WTC11 (cell line): ENCODE measurements around the gene NOM1. TPM values are rescaled to one million over a fixed set of nuclear protein-coding genes. Genes with fewer than 3 reads are reported as not detected.

Experiments
- ATAC-seq: fragments of 200-7000 bp; cut with Tn5 transposase; 2 replicates; pipeline ENCODE4 v1.10.0; 2021; ENCODE audit warnings: mild to moderate bottlenecking, moderate library complexity
- CTCF ChIA-PET: fragments of 300-600 bp; sonication (Branson Sonifier 250); formaldehyde crosslinking; loops from one replicate; lab custom pipeline; 2021; ENCODE audit warnings: antibody characterized with exemption; lab: Charles Lee
- POLR2A ChIA-PET: fragments of 350-600 bp; sonication (Branson Sonifier 250); formaldehyde crosslinking; loops from one replicate; lab custom pipeline; 2021; ENCODE audit warnings: antibody characterized with exemption; lab: Charles Lee
- DNase-seq: peaks from one replicate; pipeline ENCODE4 v3.0.0; 2021; ENCODE audit warnings: low spot score
- H3K27ac Mint-ChIP-seq: 2 replicates; pipeline ENCODE4 v1.8.0; 2021; ENCODE audit warnings: mixed read lengths
- H3K27me3 Mint-ChIP-seq: 2 replicates; pipeline ENCODE4 v1.8.0; 2021; ENCODE audit warnings: low read depth, mild to moderate bottlenecking, moderate library complexity, mixed read lengths
- H3K36me3 Mint-ChIP-seq: 2 replicates; pipeline ENCODE4 v1.8.0; 2021; ENCODE audit warnings: mixed read lengths
- H3K4me1 Mint-ChIP-seq: 2 replicates; pipeline ENCODE4 v1.8.0; 2022; ENCODE audit warnings: mixed read lengths
- H3K4me3 Mint-ChIP-seq: 2 replicates; pipeline ENCODE4 v1.8.0; 2021; ENCODE audit warnings: mild to moderate bottlenecking, moderate library complexity, mixed read lengths
- H3K9me3 Mint-ChIP-seq: 2 replicates; pipeline ENCODE4 v1.8.0; 2021; ENCODE audit warnings: mixed read lengths
- AFF4 ChIP-seq: sonication (generic); formaldehyde crosslinking; IDR thresholded peaks from 2 replicates; pipeline ENCODE4 v1.8.1; 2023; ENCODE audit warnings: mild to moderate bottlenecking, missing genetic modification reagents, borderline replicate concordance
- CBFB ChIP-seq: sonication (generic); formaldehyde crosslinking; IDR thresholded peaks from 2 replicates; pipeline ENCODE4 v1.8.1; 2022; ENCODE audit warnings: mild to moderate bottlenecking, low read depth, missing genetic modification reagents
- CDX4 ChIP-seq: fragments of 250-450 bp; sonication (Bioruptor Pico); IDR thresholded peaks from 2 replicates; pipeline ENCODE4 v1.9.0; 2021; ENCODE audit warnings: moderate library complexity, mild to moderate bottlenecking, inconsistent platforms, borderline replicate concordance
- E2F5 ChIP-seq: sonication (generic); formaldehyde crosslinking; IDR thresholded peaks from 2 replicates; pipeline ENCODE4 v1.8.1; 2022; ENCODE audit warnings: mild to moderate bottlenecking, moderate library complexity, missing genetic modification reagents
- ETV6 ChIP-seq: sonication (generic); formaldehyde crosslinking; IDR thresholded peaks from 2 replicates; pipeline ENCODE4 v1.8.1; 2022; ENCODE audit warnings: mild to moderate bottlenecking, missing genetic modification reagents
- FOXP4 ChIP-seq: sonication (generic); formaldehyde crosslinking; IDR thresholded peaks from 2 replicates; pipeline ENCODE4 v1.8.0; 2022; ENCODE audit warnings: mild to moderate bottlenecking, missing genetic modification reagents
- JAZF1 ChIP-seq: fragments of 250-450 bp; sonication (Bioruptor Pico); IDR thresholded peaks from 2 replicates; pipeline ENCODE4 v1.9.0; 2021; ENCODE audit warnings: moderate library complexity, mild to moderate bottlenecking, inconsistent platforms
- MXD4 ChIP-seq: fragments of 250-450 bp; sonication (Bioruptor Pico); IDR thresholded peaks from 2 replicates; pipeline ENCODE4 v1.8.0; 2021; ENCODE audit warnings: mild to moderate bottlenecking, moderate library complexity, borderline replicate concordance
- NFATC4 ChIP-seq: fragments of 250-450 bp; sonication (Bioruptor Pico); IDR thresholded peaks from 2 replicates; pipeline ENCODE4 v1.9.0; 2021; ENCODE audit warnings: mild to moderate bottlenecking
- NR1H2 ChIP-seq: sonication (generic); formaldehyde crosslinking; IDR thresholded peaks from 2 replicates; pipeline ENCODE4 v1.9.0; 2021; ENCODE audit warnings: mild to moderate bottlenecking, moderate library complexity, missing genetic modification reagents
- NR2C2 ChIP-seq: sonication (generic); formaldehyde crosslinking; IDR thresholded peaks from 2 replicates; pipeline ENCODE4 v1.8.0; 2022; ENCODE audit warnings: mild to moderate bottlenecking, missing genetic modification reagents
- PRDM15 ChIP-seq: sonication (generic); formaldehyde crosslinking; IDR thresholded peaks from 2 replicates; pipeline ENCODE4 v1.8.0; 2022; ENCODE audit warnings: missing genetic modification reagents
- PRRX2 ChIP-seq: fragments of 250-450 bp; sonication (Bioruptor Pico); IDR thresholded peaks from 2 replicates; pipeline ENCODE4 v1.8.0; 2021; ENCODE audit warnings: mild to moderate bottlenecking
- TCF7 ChIP-seq: sonication (generic); formaldehyde crosslinking; IDR thresholded peaks from 2 replicates; pipeline ENCODE4 v1.8.0; 2022; ENCODE audit warnings: mild to moderate bottlenecking, low read depth, missing genetic modification reagents, moderate library complexity
- TEAD1 ChIP-seq: sonication (generic); formaldehyde crosslinking; IDR thresholded peaks from 2 replicates; pipeline ENCODE4 v1.8.0; 2022; ENCODE audit warnings: mild to moderate bottlenecking, missing genetic modification reagents
- ZMAT4 ChIP-seq: fragments of 250-450 bp; sonication (Bioruptor Pico); IDR thresholded peaks from 2 replicates; pipeline ENCODE4 v1.9.0; 2021; ENCODE audit warnings: mild to moderate bottlenecking
- ZNF121 ChIP-seq: sonication (generic); formaldehyde crosslinking; IDR thresholded peaks from 2 replicates; pipeline ENCODE4 v1.8.0; 2023; ENCODE audit warnings: missing genetic modification reagents
- ZNF232 ChIP-seq: sonication (generic); formaldehyde crosslinking; IDR thresholded peaks from 2 replicates; pipeline ENCODE4 v1.8.0; 2022; ENCODE audit warnings: mild to moderate bottlenecking, missing genetic modification reagents
- ZSCAN18 ChIP-seq: fragments of 250-450 bp; sonication (Bioruptor Pico); IDR thresholded peaks from 2 replicates; pipeline ENCODE4 v2.1.2; 2022; ENCODE audit warnings: mild to moderate bottlenecking, moderate library complexity
- total RNA-seq: library from RNA; stranded (reverse); gene quantifications from 3 replicates; pipeline ENCODE4 v1.2.3, GENCODE V29; 2021

Gene NOM1
- total RNA-seq, 1 experiment from 2014 or later, result 38.5 TPM

- no peak for TF ChIP-seq CDX4
Observed at GRCh38 chr7:157014635-157015555, 65.4 kb downstream of the NOM1 start (continued).

GRCh38 chr7:157016024-157016351, 66.5 kb downstream of the NOM1 start:
- Mint-ChIP-seq H3K27me3 (peaks cover 100% of the 10 kb centered on the region), H3K4me3 (no peak overlapping the region), H3K36me3 (no peaks in the 10 kb centered on the region), H3K27ac (no peak overlapping the region), H3K4me1 (peaks cover 66% of the 10 kb centered on the region), H3K9me3 (no peaks in the 10 kb centered on the region)
- DNase-seq (no peak), ATAC-seq (no peak)
- ChIA-PET POLR2A (no interaction called here), CTCF (interaction anchor here (1.0 to 1.3 kb wide), 3 partner anchors 22 to 67 kb away, joined by 3 read pairs; partner anchors contain the start of gene NOM1)
- no peak for TF ChIP-seq ZNF232 (CRISPR knock-in tag)
- TF ChIP-seq JAZF1 (CRISPR knock-in tag), result no peak
- no peak for TF ChIP-seq ZNF121 (CRISPR knock-in tag)
- TF ChIP-seq PRRX2 (CRISPR knock-in tag), result no peak
- no peak for TF ChIP-seq NFATC4 (CRISPR knock-in tag)
- TF ChIP-seq ETV6, result no peak
- no peak for TF ChIP-seq NR1H2 (CRISPR knock-in tag)
- TF ChIP-seq NR2C2 (CRISPR knock-in tag), result no peak
- no peak for TF ChIP-seq PRDM15 (CRISPR knock-in tag)
- TF ChIP-seq TCF7 (CRISPR knock-in tag), result no peak
- TF ChIP-seq ZMAT4, result no peak
- no peak for TF ChIP-seq MXD4 (CRISPR knock-in tag)

GRCh38 chr7:157016352-157017041, 67.0 kb downstream of the NOM1 start:
- Mint-ChIP-seq H3K36me3 (no peaks in the 10 kb centered on the region), H3K27ac (no peak overlapping the region)
- POLR2A ChIA-PET, result interaction anchor here (1.1 kb wide), 1 partner anchor 11 kb away, joined by 4 read pairs; no protein-coding TSS in a partner anchor

More at GRCh38 chr7:157016352-157017041, 67.0 kb downstream of the NOM1 start:
- Mint-ChIP-seq H3K27me3 (peaks cover 100% of the 10 kb centered on the region), H3K9me3 (no peaks in the 10 kb centered on the region), H3K4me3 (no peak overlapping the region), H3K4me1 (peaks cover 66% of the 10 kb centered on the region)
- ATAC-seq (no peak), DNase-seq (no peak)
- CTCF ChIA-PET, result interaction anchor here (0.9 to 1.3 kb wide), 4 partner anchors 11 to 67 kb away, joined by 3 to 4 read pairs (median 3); partner anchors contain the start of gene NOM1
- TF ChIP-seq AFF4 (CRISPR knock-in tag) (no peak), ZSCAN18 (CRISPR knock-in tag) (no peak), TEAD1 (no peak), CBFB (CRISPR knock-in tag) (no peak), FOXP4 (no peak), E2F5 (CRISPR knock-in tag) (no peak)
